Upper lobe of left lung (tissue), 4 donors: Measurements from ENCODE around the gene ALPI.

ENCODE experiments used
- CTCF ChIP-seq, 6 experiments: fragments of 450-650 bp in 4 of 6; fragments of 200-600 bp in 2 of 6; sonication (generic) in 2 of 6; IDR thresholded peaks; one replicate each; pipeline ENCODE4 v1.5.1; 2016 to 2019; ENCODE audit warnings: antibody characterized with exemption in 6 of 6
- POLR2AphosphoS5 ChIP-seq, 2 donors: sonication (generic); formaldehyde crosslinking; IDR thresholded peaks; one replicate each; pipeline ENCODE4 v1.5.1; 2017; ENCODE audit warnings: antibody characterized with exemption in 2 of 2

- no peak for TF ChIP-seq POLR2AphosphoS5 (IDR thresholded peaks at IDR 0.05)
- TF ChIP-seq CTCF (IDR thresholded peaks at IDR 0.05): no peak
Observed at GRCh38 chr2:232432598-232433184, 23.3 kb upstream of the ALPI start.
